NCI-H1417 treated with DMSO at 0.1 percent for 48 hours (cell line): ENCODE results near the gene IDE.
"Not testable (repeated sequence)": the region's sequence is repeated elsewhere in the genome, so short reads cannot be mapped to it uniquely, and the experiment has no call there.

Source experiments
- DNase-seq: peaks from one replicate; lab custom pipeline; 2025; lab: John Stamatoyannopoulos, UW

IDE gene

DNA sequence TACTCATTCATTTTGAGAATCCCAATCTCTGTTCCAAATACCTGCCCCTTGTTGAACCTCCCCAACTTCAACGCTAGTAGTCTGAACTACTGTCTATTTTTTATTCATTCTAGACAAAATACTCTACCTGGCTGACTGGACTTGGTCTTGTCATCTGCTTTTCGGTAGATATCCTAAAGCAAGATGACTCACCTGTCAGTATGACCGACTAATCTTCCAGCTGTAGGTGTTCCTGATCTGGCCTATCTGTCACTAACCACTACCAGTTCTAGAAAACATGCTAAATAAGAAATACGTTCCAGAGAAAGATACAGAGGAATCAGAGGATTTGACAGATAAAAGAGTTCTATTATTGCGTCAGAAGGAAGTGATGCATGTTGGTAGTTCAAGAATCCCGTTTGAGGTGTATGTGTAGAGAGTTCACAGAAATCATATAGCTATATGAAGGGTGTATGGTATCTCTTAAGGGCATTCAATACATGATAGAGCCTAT, 81.1 kb downstream of the IDE start:
- DNase-seq: no peak

DNA sequence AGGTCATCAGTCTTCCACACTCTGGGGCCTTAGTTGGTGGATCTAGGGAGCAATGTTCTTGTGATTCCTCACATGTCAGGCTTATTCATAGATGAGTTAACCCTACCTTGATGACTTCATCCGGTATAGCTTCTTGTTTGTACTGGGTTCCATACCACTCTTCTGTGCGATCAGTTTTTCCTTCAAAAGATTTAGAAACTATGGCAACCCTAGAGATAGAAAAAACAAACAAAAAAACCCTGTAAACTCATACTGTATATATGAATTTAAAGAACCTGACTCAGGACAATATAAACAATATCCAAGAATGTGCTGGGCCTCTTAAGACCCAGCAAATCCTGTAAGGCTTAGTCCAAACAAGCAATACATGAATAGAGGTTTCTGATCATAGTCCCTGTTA, 83.5 kb downstream of the IDE start:
- no peak for DNase-seq

DNA sequence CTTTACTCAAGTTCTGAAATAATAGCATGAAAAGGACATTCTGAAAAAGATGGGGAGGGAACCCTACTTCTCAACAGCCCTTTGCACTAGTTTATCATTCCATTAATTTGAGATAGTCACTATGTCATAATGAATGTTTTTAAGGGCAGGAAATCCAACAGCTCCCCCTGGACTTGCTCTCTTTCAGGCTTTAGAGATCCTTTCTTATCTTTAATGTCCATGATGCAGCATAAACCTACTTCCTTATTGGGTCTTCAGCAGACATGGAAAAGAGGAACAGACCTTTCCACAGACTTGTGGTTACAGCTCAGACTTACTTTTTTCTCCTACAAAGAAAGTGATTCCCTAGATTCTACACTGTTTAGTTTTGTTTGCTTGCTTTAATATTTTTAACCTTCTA, 87.3 kb downstream of the IDE start:
- no peak for DNase-seq

DNA sequence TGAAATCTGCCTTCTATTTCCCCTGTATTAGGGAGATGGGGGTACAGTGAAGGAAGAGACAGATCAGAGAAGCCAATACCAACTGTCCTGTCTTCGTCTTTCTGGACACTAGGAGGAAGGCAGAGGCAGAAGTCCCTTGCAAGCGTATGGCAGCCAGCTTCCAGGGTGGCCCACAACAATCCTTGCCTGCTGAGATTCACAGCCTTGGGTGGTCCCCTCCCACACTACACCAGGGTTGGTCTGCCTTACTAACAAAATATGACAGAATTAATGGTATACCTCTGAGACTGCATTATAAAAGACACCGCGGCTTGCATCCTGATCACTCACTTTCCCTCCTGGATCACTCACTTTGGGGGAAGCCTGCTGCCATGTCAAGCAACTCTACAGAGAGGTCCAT, 90.4 kb downstream of the IDE start:
- no peak for DNase-seq

DNA sequence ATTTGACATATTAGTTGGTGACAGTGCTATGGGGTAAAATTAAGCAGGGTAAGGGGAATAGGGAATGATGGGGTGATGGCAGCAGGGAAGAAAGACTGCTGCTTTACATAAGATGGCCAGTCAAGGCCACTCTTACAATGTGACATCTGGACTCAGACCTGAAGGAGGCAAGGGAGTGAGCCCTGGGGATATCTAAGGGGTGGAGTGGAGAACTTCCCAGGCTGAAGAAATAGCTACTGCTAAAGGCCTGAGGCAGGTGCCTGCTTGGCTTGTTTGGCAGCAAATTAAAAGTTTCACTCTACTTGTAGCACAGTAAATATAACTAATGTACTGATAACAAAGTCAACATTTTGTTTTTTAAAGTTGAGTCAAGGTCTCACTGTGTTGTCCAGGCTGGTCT, 93.5 kb downstream of the IDE start:
- DNase-seq: no peak

DNA sequence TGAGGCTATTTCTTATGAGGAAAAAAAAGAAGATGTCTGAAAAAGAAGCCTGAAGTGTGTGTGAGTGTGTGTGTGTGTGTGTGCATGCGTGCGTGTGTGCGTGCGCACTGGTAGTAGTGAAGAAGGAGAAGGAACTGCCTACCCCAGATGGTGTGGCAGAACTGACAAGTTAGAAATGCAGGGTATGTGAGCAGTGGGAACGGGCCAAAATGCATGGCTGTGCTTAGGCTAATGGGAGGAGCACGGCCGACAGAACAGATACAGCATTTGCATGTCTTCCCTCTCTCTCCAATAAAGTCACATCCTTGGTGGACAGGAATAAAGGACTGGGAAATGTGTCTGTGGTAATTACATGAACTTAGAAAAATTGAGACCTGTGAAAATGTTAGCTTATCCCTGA, 94.3 kb downstream of the IDE start:
- DNase-seq: no peak

DNA sequence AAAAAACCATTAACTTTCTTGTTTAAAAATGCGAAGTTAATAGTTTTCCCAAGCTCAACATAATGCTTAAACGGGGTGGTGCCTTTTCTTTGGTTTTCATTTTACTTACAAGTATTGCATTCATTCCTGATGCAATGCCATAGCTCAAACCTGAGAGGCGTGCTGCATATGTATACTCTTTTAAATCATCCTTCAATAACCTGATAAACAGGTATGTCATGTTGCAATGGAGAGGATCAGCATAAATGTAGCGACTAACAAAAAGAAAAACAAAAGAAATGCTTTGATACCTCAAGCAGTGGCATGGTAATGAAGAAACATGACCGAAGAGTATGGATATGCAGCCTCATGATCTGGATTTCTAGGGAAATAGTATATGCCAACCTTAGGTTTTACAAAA, 95.4 kb downstream of the IDE start:
- DNase-seq: no peak

DNA sequence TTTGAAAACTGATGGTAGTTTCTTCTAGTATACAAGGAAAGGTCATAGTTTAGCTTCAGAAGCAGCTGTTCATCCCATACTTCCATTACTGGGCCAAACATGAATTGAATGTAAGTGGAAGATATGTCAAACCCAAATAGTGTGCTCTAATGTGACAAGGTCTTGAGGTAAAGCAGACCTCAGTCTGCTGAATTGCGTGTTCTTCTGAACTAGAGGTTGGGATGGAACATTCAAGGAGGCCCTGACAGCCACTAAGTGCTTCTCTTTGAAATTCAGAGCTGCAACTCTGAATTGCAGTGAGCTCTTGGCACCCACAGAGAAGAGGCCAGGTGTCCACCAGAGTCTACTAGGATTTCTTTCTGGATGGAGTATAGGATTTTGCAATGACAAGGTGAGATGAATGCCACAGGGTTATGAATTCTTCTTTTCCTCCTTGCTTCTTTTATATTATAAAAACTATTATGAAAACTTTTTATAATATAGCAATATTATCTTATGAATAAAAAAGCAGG, 98.5 kb downstream of the IDE start:
- no peak for DNase-seq

DNA sequence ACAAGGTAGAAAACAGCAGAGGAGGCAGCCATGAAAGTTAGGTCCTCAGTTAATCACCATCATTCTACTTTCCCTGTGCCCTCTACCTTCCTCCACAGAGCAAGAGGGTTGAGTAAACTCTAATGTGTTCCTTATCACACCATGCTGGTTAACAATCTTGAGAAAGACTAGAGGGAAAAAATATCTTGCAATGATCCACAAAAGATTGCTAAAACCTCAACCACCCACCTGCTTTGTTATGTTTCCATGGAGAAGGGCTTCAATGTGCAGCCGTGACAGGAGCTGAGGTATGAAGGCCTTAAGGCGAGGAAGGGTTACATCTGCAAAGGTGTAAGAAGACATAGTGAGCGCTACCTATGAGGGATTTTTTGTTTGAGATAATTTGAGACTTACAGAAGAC, 103.9 kb downstream of the IDE start:
- DNase-seq: no peak

DNA sequence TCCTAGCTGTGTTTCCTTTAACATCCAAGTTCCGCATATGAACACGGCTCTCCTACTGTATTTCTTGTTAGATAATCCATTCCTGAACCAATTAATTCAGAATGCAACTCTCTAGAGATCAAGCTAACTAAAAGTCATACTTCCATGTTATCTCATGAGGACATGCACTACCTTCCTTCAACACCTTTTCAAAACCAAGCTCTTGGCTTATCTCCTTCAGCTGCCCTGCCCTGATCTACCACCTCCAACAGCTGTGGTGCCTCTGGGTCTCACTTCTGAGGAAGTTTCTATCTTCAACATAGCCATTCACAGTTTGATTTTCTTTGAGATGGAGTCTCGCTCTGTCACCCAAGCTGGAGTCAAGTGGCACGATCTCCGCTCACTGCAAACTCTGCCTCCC, 109.5 kb downstream of the IDE start:
- DNase-seq: no peak

DNA sequence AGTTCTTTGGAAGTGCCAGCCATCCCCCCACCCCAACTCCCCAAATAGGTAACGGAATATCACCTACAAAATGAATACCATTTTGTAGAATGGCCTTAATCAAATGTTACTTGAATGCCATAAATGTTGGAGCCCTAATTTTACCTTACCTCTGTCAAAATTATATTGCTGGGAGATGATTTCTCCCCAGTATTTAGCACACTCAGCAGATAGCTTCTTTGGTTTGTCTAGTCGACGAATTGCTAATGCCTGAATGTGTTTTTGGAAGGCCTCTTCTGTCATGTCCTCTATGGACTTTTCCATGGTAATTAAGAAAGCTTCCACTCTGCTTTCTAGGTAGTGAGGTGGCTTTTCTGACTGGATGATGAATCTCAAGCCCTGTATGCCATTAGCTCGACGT, 110.3 kb downstream of the IDE start:
- no peak for DNase-seq

DNA sequence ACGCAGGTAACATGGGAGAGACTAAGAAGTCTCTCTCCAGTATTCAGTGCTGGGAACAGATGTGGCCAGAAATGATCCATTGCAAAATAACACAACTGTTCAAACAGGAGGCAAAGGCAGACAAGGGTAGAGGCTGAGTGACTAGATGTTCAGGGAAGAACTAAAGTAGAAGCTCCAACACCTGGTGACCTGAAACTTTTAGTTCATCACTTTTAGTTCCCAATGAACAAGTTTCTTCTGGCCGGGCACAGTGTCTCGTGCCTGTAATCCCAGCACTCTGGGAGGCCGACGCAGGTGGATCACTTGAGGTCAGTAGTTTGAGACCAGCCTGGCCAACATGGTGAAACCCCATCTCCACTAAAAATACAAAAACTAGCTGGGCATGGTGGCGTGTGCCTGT, 118.9 kb downstream of the IDE start:
- DNase-seq: not testable (repeated sequence)

DNA sequence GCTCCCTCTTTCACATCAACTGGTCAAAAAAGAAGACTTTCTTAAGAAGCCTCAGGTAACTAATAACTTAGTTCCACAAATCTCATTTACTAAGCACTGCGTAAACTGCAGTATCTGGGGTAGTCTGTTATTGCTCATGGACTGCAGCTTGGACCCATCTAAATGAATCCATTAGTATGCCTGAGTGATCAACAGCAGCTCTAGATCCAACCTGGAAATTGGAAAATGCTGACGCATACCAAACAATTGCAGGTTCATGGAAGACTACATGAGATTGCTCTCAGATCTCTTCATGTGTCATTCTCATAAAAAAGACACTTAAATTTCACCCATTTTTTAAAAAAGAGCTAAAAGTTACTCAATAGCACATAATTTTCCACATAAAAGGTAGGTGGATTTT, 121.6 kb downstream of the IDE start:
- no peak for DNase-seq

DNA sequence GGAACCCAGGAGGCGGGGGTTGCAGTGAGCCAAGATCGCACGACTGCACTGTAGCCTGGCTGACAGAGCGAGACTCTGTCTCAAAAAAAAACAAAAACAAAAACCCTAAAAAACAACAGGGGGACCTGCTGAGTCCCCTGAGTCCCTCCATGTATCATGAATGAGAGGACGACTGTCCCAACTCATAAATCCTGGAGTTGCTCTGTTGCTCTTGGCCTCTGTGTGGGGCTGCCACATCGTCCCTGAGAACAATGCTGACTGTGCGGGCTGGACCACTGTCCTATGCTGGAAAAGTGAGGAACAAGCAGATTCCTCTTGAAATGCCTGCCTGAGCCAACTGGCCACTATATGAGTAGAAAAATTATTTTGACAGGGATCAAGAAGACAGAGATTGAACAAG, 122.5 kb downstream of the IDE start:
- no peak for DNase-seq

DNA sequence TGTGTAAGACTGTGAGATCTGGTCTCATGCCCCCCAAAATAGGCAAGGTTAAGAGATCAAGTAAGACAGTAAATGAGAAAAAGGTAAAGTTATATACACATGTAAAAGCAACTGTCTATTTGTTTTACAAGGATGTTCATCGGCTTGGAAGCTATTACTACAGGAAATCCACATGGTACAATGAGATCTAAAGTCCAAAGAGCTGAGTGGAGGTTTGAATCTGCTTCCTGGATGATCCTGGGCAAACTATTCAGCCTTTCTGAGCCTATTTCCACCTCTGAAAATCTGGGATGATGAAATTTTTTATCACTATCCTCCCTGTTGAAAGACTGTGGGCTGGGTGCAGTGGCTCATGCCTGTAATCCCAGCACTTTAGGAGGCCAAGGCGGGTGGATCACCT, 123.0 kb downstream of the IDE start:
- DNase-seq: no peak

DNA sequence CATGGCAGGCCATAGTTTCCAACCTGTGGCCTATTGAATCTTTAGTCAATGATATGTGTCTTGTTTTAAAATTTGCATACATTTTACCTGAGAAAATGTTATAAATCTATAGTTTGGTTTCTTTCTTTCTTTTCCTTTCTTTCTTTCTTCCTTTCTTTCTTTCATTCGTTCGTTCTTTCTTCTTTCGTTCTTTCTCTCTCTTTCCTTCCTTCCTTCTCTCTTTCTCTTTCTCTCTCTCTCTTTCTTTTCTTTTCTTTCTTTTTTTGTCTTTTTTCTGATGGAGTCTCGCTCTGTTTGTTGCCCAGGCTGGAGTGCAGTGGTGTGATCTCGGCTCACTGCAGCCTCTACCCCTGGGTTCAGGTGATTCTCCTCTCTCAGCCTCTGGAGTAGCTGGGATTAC, 133.3 kb downstream of the IDE start:
- DNase-seq: no peak

DNA sequence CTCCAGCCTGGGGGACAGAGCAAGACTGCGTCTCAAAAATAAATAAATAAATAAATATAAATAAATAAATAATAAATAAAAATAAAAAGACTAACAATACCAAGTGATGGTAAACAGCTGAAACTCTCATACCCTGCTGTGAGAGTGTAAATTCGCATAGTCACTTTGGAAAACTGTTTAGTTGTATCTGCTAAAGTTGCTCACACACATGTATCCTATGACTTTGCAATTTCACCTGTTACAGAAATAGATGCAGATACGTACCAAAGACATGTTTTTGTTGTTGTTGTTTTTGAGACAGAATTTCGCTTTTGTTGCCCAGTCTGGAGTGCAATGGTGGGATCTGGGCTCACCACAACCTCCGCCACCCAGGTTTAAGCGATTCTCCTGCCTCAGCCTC, 135.7 kb downstream of the IDE start:
- no peak for DNase-seq

DNA sequence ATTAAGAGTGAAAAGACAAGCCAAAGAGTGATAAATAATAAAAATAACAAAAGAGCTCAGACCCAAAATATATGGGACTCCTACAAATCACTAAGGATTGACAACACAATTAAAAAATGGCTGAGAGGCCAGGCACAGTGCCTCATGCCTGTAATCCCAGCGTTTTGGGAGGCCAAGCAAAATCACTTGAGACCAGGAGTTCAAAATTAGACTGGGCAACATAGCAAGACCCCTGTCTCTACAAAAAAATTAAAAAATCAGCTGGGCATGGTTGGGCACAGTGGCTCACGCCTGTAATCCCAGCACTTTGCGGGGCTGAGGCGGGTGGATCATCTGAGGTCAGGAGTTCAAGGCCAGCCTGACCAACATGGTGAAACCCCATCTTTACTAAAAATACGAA, 137.3 kb downstream of the IDE start:
- DNase-seq: no peak

DNA sequence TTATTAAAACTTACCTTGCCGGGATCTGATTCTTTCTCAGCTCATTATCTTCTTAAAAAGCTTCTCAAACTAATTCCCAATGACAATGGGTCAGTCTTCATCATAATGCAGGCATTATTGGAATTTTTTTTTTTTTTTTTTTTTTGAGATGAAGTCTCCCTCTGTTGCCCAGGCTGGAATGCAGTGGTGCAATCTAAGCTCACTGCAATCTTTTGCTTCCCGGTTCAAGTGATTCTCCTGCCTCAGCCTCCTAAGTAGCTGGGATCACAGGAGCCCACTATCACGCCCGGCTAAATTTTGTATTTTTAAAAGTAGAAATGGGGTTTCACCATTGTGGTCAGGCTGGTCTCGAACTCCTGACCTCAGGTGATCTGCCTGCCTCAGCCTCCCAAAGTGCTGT, 137.8 kb downstream of the IDE start:
- DNase-seq: not testable (repeated sequence)

DNA sequence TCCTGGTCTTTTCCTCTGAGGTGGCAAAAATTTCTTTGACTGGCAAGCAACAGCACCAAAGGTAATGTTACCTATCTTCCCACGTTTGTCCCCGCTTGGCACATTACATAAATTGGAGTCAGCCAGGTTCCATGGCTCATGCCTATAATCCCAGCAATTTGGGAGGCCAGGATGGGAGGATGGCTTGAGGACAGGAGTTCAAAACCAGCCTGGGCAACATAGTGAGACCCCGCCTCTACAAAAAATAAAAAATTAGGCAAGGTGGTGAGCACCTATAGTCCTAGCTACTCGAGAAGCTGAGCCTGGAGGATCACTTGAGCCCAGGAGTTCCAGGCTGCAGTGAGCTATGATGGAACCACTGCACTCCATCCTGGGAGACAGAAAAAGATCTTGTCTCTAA, 139.5 kb downstream of the IDE start:
- DNase-seq: no peak

DNA sequence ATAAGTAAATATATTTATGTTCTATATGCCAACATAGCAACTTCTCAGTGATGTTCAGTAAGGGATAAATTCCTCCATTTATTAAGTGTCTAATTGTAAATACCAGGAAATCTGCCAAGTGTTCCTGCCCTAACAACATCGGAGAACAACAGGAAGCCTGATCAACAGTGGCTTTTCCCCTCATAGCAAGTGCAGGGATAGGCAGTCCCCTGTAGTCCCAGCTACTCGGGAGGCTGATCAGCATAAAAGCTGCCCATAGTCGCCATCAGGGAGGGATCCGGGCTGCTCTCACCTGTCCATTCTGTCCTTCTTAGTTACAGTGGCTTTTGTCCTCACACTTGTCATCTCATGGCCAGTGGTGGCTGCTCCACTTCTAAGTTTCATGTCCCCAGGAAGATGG, 141.3 kb downstream of the IDE start:
- DNase-seq: no peak

DNA sequence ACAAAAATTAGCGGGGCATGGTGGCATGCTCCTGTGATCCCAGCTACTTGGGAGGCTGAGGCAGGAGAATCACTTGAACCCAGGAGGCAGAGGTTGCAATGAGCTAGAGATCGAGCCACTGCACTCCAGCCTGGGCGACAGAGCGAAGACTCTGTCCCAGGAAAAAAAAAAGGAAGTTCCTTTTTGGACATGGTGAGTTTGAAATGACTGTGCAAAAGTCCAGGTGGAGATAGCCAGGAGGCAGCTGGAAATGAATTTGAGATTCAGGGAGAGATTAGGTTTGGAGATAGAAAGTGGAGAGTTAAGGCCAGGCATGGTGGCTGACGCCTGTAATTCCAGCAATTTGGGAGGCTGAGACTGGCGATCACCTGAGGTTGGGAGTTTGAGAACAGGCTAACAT, 143.8 kb downstream of the IDE start:
- DNase-seq: no peak

DNA sequence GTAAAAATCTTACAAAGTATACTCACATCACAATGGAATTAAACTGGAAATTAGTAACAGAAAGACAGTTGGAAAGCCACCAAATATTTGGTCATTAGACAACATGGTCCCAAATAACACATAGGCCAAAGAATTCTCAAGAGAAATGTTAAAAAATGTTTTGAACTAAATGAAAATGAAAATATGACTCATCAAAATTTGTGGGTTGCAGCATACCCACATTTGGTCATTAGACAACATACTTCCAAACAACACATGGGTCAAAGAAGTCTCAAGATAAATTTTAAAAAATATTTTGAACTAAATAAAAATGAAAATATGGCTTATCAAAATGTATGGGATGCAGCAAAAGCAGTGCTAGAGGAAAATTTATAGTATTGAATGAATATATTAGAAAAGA, 152.3 kb downstream of the IDE start:
- no peak for DNase-seq

DNA sequence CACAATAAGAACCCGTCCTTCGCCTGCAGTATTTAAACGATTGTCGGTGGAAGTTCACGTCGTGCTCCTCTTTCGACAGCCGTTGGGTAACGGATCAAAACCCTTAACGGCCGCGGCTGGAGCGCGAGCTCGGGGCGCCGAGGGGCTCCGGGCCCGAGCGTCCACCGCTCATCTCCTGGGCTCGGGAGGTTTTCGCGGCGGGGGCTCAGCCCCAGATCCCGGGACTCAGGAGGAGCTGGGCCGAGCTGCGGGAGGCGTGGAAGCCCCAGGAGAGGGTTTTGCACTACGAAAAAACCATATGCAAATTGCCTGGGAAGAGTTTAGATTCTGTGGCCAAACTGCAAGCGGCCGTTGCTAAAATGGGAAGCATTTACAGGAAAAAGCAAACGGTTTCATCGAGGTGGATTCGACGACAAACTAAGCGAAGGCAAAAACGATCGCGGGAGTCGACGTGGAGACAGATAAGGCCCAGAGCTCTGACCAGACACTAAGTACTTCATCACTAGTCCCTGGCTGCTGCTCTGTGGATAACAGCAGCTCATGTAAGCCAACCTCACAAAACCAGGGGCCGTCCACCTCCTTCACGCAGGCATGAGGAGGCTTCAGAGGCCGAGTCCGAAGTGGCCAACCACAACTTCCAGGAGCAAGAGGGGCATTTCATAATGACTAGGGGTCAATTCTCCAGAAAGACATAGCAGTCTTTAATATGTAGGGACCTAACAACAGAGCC, 153.2 kb downstream of the IDE start:
- no peak for DNase-seq
